GM19372 (cell line): ENCODE data around the gene DLGAP5.

Experiments used
- ATAC-seq: cut with Tn5 transposase; IDR thresholded peaks from one replicate; pipeline ENCODE4 v1.9.1; 2021; ENCODE audit warnings: mild to moderate bottlenecking, low read depth, moderate library complexity; ENCODE audit not compliant: unreplicated experiment

DLGAP5 gene

GRCh38 chr14:55188686-55189295 is 2.6 kb downstream of the DLGAP5 start:
- ATAC-seq: no peak

- ATAC-seq: peak; percentile 64
Measured at GRCh38 chr14:55180434-55180833, 11.0 kb downstream of the DLGAP5 start.

- ATAC-seq: no peak
Measured at GRCh38 chr14:55180006-55180405, 11.4 kb downstream of the DLGAP5 start.

GRCh38 chr14:55170526-55170925 is 20.9 kb downstream of the DLGAP5 start:
- no peak for ATAC-seq

GRCh38 chr14:55160989-55161388 is 30.4 kb downstream of the DLGAP5 start:
- ATAC-seq: no peak

- no peak for ATAC-seq
Measured at GRCh38 chr14:55158412-55158811, 33.0 kb downstream of the DLGAP5 start.

GRCh38 chr14:55157080-55157479 is 34.3 kb downstream of the DLGAP5 start:
- no peak for ATAC-seq

- ATAC-seq: no peak
Measured at GRCh38 chr14:55153951-55154350, 37.4 kb downstream of the DLGAP5 start.

- no peak for ATAC-seq
Measured at GRCh38 chr14:55152052-55152753, 39.2 kb downstream of the DLGAP5 start.

- ATAC-seq: no peak
Measured at GRCh38 chr14:55151601-55152000, 39.8 kb downstream of the DLGAP5 start.

- no peak for ATAC-seq
Measured at GRCh38 chr14:55146425-55146824, 45.0 kb downstream of the DLGAP5 start.

- no peak for ATAC-seq
Measured at GRCh38 chr14:55142466-55142865, 48.9 kb downstream of the DLGAP5 start.

GRCh38 chr14:55141825-55142224 is 49.6 kb downstream of the DLGAP5 start:
- no peak for ATAC-seq

- ATAC-seq: no peak
Measured at GRCh38 chr14:55139696-55140509, 51.5 kb downstream of the DLGAP5 start.

- no peak for ATAC-seq
Measured at GRCh38 chr14:55139141-55139540, 52.2 kb downstream of the DLGAP5 start.

GRCh38 chr14:55138091-55138490 is 53.3 kb downstream of the DLGAP5 start:
- no peak for ATAC-seq

- no peak for ATAC-seq
Measured at GRCh38 chr14:55136885-55137786, 54.2 kb downstream of the DLGAP5 start.

GRCh38 chr14:55136241-55136640 is 55.1 kb downstream of the DLGAP5 start:
- no peak for ATAC-seq

- no peak for ATAC-seq
Measured at GRCh38 chr14:55133416-55133815, 58.0 kb downstream of the DLGAP5 start.

- no peak for ATAC-seq
Measured at GRCh38 chr14:55131370-55132137, 59.8 kb downstream of the DLGAP5 start.
